GM10847 (cell line): ENCODE measurements around the gene CIZ1.

Experiments used
- POLR2A ChIP-seq: IDR thresholded peaks from 2 replicates; pipeline ENCODE4 v1.6.1; 2011; ENCODE audit not compliant: insufficient read length; ENCODE audit errors: extremely low read depth

CIZ1 gene

GRCh38 chr9:128146591-128147120, 44.7 kb downstream of the CIZ1 start:
- no peak for TF ChIP-seq POLR2A

- no peak for TF ChIP-seq POLR2A
These were observed 45.4 kb downstream of the CIZ1 start for GRCh38 chr9:128145951-128146351.

GRCh38 chr9:128145536-128145935, 45.8 kb downstream of the CIZ1 start:
- no peak for TF ChIP-seq POLR2A

GRCh38 chr9:128144239-128145181, 46.9 kb downstream of the CIZ1 start:
- TF ChIP-seq POLR2A: no peak

GRCh38 chr9:128143525-128144238, 47.7 kb downstream of the CIZ1 start:
- no peak for TF ChIP-seq POLR2A

GRCh38 chr9:128142596-128142995, 48.8 kb downstream of the CIZ1 start:
- TF ChIP-seq POLR2A: no peak

- no peak for TF ChIP-seq POLR2A
These were observed 49.3 kb downstream of the CIZ1 start for GRCh38 chr9:128142061-128142460.

- TF ChIP-seq POLR2A: no peak
These were observed 49.8 kb downstream of the CIZ1 start for GRCh38 chr9:128141604-128142003.

- no peak for TF ChIP-seq POLR2A
These were observed 51.8 kb downstream of the CIZ1 start for GRCh38 chr9:128139621-128140020.

- no peak for TF ChIP-seq POLR2A
These were observed 53.4 kb downstream of the CIZ1 start for GRCh38 chr9:128138001-128138400.

- no peak for TF ChIP-seq POLR2A
These were observed 54.3 kb downstream of the CIZ1 start for GRCh38 chr9:128136816-128137793.

- no peak for TF ChIP-seq POLR2A
These were observed 62.4 kb downstream of the CIZ1 start for GRCh38 chr9:128128836-128129590.

GRCh38 chr9:128127990-128128835, 63.2 kb downstream of the CIZ1 start:
- TF ChIP-seq POLR2A: peak; percentile 36
